Endothelial cell of umbilical vein (primary cell): Measurements from ENCODE around the gene CAMKK2. TPM values are rescaled to one million over a fixed set of nuclear protein-coding genes. Genes with fewer than 3 reads are reported as not detected.

ENCODE experiments used
- BruUV-seq: library from RNA; stranded (reverse); fragments of 400-500 nt; replicated peaks from 2 replicates; lab custom pipeline; 2021; lab: Mats Ljungman, UMichigan
- CTCF ChIA-PET: fragments of 300-600, 350-600 bp; sonication (Branson Sonifier 250); formaldehyde crosslinking; loops from one replicate; lab custom pipeline; 2021; ENCODE audit warnings: antibody characterized with exemption, inconsistent platforms; lab: Charles Lee
- POLR2A ChIA-PET: fragments of 300-600, 350-600 bp; sonication (Branson Sonifier 250); formaldehyde crosslinking; loops from one replicate; lab custom pipeline; 2021; ENCODE audit warnings: antibody characterized with exemption, inconsistent platforms; lab: Charles Lee
- DNase-seq: peaks from one replicate; pipeline ENCODE4 v3.0.0-alpha.2; 2011; ENCODE audit warnings: low read depth, low spot score
- FAIRE-seq: peaks from 2 replicates; lab custom pipeline; 2011; peaks lifted over from hg19 to GRCh38; lab: Jason Lieb, UNC
- H2AFZ ChIP-seq: 2 replicates; pipeline ENCODE4 v1.6.0; 2012; ENCODE audit warnings: low read depth, low read length, control low read depth, inconsistent platforms
- H3K27ac ChIP-seq: 2 replicates; pipeline ENCODE4 v1.5.1; 2011; ENCODE audit warnings: low read depth, mild to moderate bottlenecking, control low read depth, low read length, moderate library complexity; ENCODE audit not compliant: insufficient read depth
- H3K27me3 ChIP-seq, 2 experiments: 2 replicates each; pipeline versions ENCODE4 v1.6.0 to v1.6.1; 2011; ENCODE audit warnings: low read length in 2 of 2, mixed read lengths in 1 of 2; ENCODE audit not compliant: control insufficient read depth in 2 of 2, insufficient read depth in 2 of 2
- H3K36me3 ChIP-seq, 2 experiments: 2 replicates in 1 of 2; 3 replicates in 1 of 2; pipeline ENCODE4 v1.5.1; 2011; ENCODE audit warnings: low read length in 2 of 2, mild to moderate bottlenecking in 1 of 2, moderate library complexity in 1 of 2; ENCODE audit not compliant: control insufficient read depth in 2 of 2, insufficient read depth in 2 of 2; ENCODE audit errors: extremely low read depth in 1 of 2
- H3K4me1 ChIP-seq: 3 replicates; pipeline ENCODE4 v1.5.1; 2011; ENCODE audit warnings: mild to moderate bottlenecking, low read length; ENCODE audit not compliant: control insufficient read depth, insufficient read depth; ENCODE audit errors: extremely low read depth
- H3K4me2 ChIP-seq: 2 replicates; pipeline ENCODE4 v1.6.1; 2011; ENCODE audit warnings: low read length, control low read depth, mixed read lengths; ENCODE audit not compliant: insufficient read depth
- H3K4me3 ChIP-seq, 3 experiments: fragments of 200-600 bp in 1 of 3; sonication (generic), shearing (Covaris generic) in 1 of 3; replicated peaks in 1 of 3; 2 replicates each; pipeline ENCODE4 v1.5.1; 2011 to 2016; ENCODE audit warnings: control low read depth in 3 of 3, low read length in 3 of 3, mild to moderate bottlenecking in 2 of 3, inconsistent platforms in 1 of 3, low read depth in 1 of 3, moderate library complexity in 1 of 3; ENCODE audit not compliant: insufficient read depth in 1 of 3
- H3K79me2 ChIP-seq: 2 replicates; pipeline ENCODE4 v1.6.0; 2012; ENCODE audit warnings: low read length, inconsistent platforms; ENCODE audit not compliant: control insufficient read depth, insufficient read depth
- H3K9ac ChIP-seq: replicated peaks from 2 replicates; pipeline ENCODE3; 2011; ENCODE audit warnings: low read length, control low read depth; ENCODE audit not compliant: insufficient read depth; ENCODE audit errors: extremely low read depth
- H3K9me1 ChIP-seq: replicated peaks from 3 replicates; pipeline ENCODE4 v1.6.0; 2011; ENCODE audit warnings: mild to moderate bottlenecking, low read length; ENCODE audit not compliant: control insufficient read depth, insufficient read depth; ENCODE audit errors: extremely low read depth
- H3K9me3 ChIP-seq: replicated peaks from 2 replicates; pipeline ENCODE4 v1.5.1; 2012; ENCODE audit warnings: low read length, inconsistent platforms; ENCODE audit not compliant: control insufficient read depth, insufficient read depth
- H4K20me1 ChIP-seq: replicated peaks from 2 replicates; pipeline ENCODE3; 2011; ENCODE audit warnings: mild to moderate bottlenecking, low read length; ENCODE audit not compliant: control insufficient read depth, insufficient read depth; ENCODE audit errors: extremely low read depth
- EZH2 ChIP-seq: IDR thresholded peaks from 2 replicates; pipeline ENCODE4 v1.6.1; 2012; ENCODE audit warnings: borderline replicate concordance, low read depth, mild to moderate bottlenecking, moderate library complexity, low read length, inconsistent platforms; ENCODE audit not compliant: severe bottlenecking
- FOS ChIP-seq: IDR thresholded peaks from 2 replicates; pipeline ENCODE4 v1.6.1; 2011; ENCODE audit warnings: mild to moderate bottlenecking, low read length, moderate library complexity, borderline replicate concordance; ENCODE audit not compliant: insufficient read depth
- GATA2 ChIP-seq: IDR thresholded peaks from 2 replicates; pipeline ENCODE4 v1.7.0; 2011; ENCODE audit warnings: low read depth, mild to moderate bottlenecking, moderate library complexity, mixed read lengths, low read length; ENCODE audit not compliant: insufficient read length, insufficient read depth
- JUN ChIP-seq: IDR thresholded peaks from 2 replicates; pipeline ENCODE4 v1.6.1; 2011; ENCODE audit warnings: borderline replicate concordance, low read depth; ENCODE audit not compliant: insufficient read length, insufficient read depth
- MYC ChIP-seq: IDR thresholded peaks from one replicate; pipeline ENCODE4 v1.6.1; 2011; ENCODE audit warnings: mild to moderate bottlenecking, low read depth, low read length
- POLR2A ChIP-seq: IDR thresholded peaks from 2 replicates; pipeline ENCODE4 v1.6.1; 2012; ENCODE audit warnings: low read depth, mild to moderate bottlenecking, control low read depth, low read length
- POLR2AphosphoS5 ChIP-seq: IDR thresholded peaks from 2 replicates; pipeline ENCODE4 v1.6.1; 2012; ENCODE audit warnings: low read depth, mild to moderate bottlenecking, control low read depth, low read length, moderate library complexity; ENCODE audit not compliant: insufficient read depth
- dilution Hi-C: fragments of 300-500 bp; cut with MboI; formaldehyde crosslinking; loops from one replicate; pipeline ENCODE4 v1.15.0; 2019; ENCODE audit warnings: low sequenced_read_pairs; ENCODE audit not compliant: extremely low pct_ligation_motif_present
- intact Hi-C: fragments of 100-400 bp; cut with micrococcal nuclease; formaldehyde crosslinking; loops from one replicate; pipeline ENCODE4 v1.10.0; 2022
- polyA plus RNA-seq, 4 experiments: library from polyadenylated mRNA; depleted of rRNA in 3 of 4; stranded (reverse) in 3 of 4; unstranded in 1 of 4; fragments of >200 nt; gene quantifications; 2 replicates each; pipeline versions ENCODE4 v1.2.1 to v1.2.3, GENCODE V29; 2011 to 2012; ENCODE audit warnings: missing spikeins in 1 of 4
- total RNA-seq: library from RNA; stranded (reverse); gene quantifications from 2 replicates; pipeline ENCODE4 v1.2.3, GENCODE V29; 2021
- TF ChIP-seq, protein P1 (sequence below): IDR thresholded peaks from 2 replicates; pipeline ENCODE4 v1.6.1; 2011; ENCODE audit not compliant: insufficient read depth, insufficient read length
- TF ChIP-seq, protein P2 (sequence below), 2 donors: IDR thresholded peaks; 1 replicate in 1 of 2; 2 replicates in 1 of 2; pipeline ENCODE4 v1.5.1; 2011; ENCODE audit warnings: low read length in 2 of 2, mild to moderate bottlenecking in 2 of 2, moderate library complexity in 2 of 2, control low read depth in 1 of 2, inconsistent platforms in 1 of 2, low read depth in 1 of 2; ENCODE audit not compliant: insufficient read depth in 1 of 2; ENCODE audit errors: extremely low read depth in 1 of 2

CAMKK2 gene
- total and polyA plus RNA-seq, 2 donors (not counting 3 experiments of a cell fraction or from before 2014, with no cell fraction given) = 32.5 to 45.0 TPM

DNA sequence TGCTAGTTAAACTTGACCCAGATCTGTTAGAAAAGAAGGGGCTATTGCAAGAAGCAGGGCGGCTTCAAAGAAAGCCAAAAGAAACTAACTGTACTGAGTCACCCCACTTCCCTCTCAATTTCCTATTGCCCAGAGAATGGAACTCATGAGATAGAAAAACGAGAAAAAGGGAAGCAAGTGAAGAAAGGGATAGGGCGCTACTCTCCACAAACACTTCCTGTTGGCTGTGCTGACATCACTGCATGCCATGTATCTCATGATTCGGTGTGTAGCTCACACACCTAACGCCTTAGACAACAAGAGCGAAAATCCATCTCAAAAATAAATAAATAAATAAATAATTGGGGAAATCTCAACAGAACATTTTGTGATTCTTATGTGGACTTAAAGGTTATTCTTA is 99.6 kb downstream of the CAMKK2 start:
- Histone ChIP-seq H3K4me2 (peak overlapping the region; percentile 23), H3K27ac (peak overlapping the region; percentile 66), H3K4me3 (peak overlapping the region in 1 of 3 experiments; percentile 26), H3K9me1 (no peaks in the 10 kb centered on the region), H2AFZ (peak overlapping the region; percentile 66), H3K79me2 (no peaks in the 10 kb centered on the region), H3K9ac (peak overlapping the region; percentile 70), H3K36me3 (no peaks in the 10 kb centered on the region), H3K9me3 (no peaks in the 10 kb centered on the region), H3K4me1 (peaks cover 22% of the 10 kb centered on the region), H4K20me1 (no peaks in the 10 kb centered on the region), H3K27me3 (no peaks in the 10 kb centered on the region)
- BruUV-seq = no TSS peak
- DNase-seq (peak; percentile 92), FAIRE-seq (peak; percentile 87)
- TF ChIP-seq, protein P1, sequence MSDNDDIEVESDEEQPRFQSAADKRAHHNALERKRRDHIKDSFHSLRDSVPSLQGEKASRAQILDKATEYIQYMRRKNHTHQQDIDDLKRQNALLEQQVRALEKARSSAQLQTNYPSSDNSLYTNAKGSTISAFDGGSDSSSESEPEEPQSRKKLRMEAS = no peak
- TF ChIP-seq MYC (no peak), GATA2 (peak; percentile 32), POLR2A (no peak), POLR2AphosphoS5 (no peak), JUN (peak; percentile 71), EZH2 (no peak), FOS (peak; percentile 74)
- TF ChIP-seq, protein P2, sequence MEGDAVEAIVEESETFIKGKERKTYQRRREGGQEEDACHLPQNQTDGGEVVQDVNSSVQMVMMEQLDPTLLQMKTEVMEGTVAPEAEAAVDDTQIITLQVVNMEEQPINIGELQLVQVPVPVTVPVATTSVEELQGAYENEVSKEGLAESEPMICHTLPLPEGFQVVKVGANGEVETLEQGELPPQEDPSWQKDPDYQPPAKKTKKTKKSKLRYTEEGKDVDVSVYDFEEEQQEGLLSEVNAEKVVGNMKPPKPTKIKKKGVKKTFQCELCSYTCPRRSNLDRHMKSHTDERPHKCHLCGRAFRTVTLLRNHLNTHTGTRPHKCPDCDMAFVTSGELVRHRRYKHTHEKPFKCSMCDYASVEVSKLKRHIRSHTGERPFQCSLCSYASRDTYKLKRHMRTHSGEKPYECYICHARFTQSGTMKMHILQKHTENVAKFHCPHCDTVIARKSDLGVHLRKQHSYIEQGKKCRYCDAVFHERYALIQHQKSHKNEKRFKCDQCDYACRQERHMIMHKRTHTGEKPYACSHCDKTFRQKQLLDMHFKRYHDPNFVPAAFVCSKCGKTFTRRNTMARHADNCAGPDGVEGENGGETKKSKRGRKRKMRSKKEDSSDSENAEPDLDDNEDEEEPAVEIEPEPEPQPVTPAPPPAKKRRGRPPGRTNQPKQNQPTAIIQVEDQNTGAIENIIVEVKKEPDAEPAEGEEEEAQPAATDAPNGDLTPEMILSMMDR (IDR thresholded peaks at IDR 0.05; ENCODE audit: extremely low read depth in 1 of 2, insufficient read depth in 1 of 2, low read depth in 1 of 2, low read length in 2 of 2) = no peak
- intact Hi-C loops = no loop called here
- CTCF ChIA-PET = interaction anchor here (0.6 to 1.5 kb wide), 3 partner anchors 8 to 101 kb away, joined by 3 to 4 read pairs (median 3); no protein-coding TSS in a partner anchor
- POLR2A ChIA-PET = interaction anchor here (0.7 kb wide), 1 partner anchor 68 kb away, joined by 3 read pairs; no protein-coding TSS in a partner anchor
- dilution Hi-C loops = no loop called here
